DMS153 treated with DMSO at 0.1 percent for 48 hours (cell line): ENCODE results near the gene STX17.
"Not testable (repeated sequence)": the region's sequence is repeated elsewhere in the genome, so short reads cannot be mapped to it uniquely, and the experiment has no call there.

Experiments
- DNase-seq: peaks from one replicate; lab custom pipeline; 2025; ENCODE audit not compliant: unreplicated experiment; lab: John Stamatoyannopoulos, UW

STX17 gene

GRCh38 chr9:99966716-99967115 lies 60.3 kb downstream of the STX17 start:
- no peak for DNase-seq

- DNase-seq = no peak
These were observed 61.0 kb downstream of the STX17 start for GRCh38 chr9:99967457-99967856.

- DNase-seq = no peak
These were observed 64.0 kb downstream of the STX17 start for GRCh38 chr9:99970481-99970880.

GRCh38 chr9:99971410-99971809 lies 65.0 kb downstream of the STX17 start:
- no peak for DNase-seq

GRCh38 chr9:99973455-99973854 lies 67.0 kb downstream of the STX17 start:
- DNase-seq = no peak

GRCh38 chr9:99977033-99977792 lies 70.8 kb downstream of the STX17 start:
- no peak for DNase-seq

GRCh38 chr9:99978221-99978620 lies 71.8 kb downstream of the STX17 start:
- DNase-seq = no peak

GRCh38 chr9:99980598-99980997 lies 74.1 kb downstream of the STX17 start:
- DNase-seq = no peak

- DNase-seq = no peak
These were observed 80.2 kb downstream of the STX17 start for GRCh38 chr9:99986642-99987041.

GRCh38 chr9:99990508-99990907 lies 84.1 kb downstream of the STX17 start:
- not testable (repeated sequence) for DNase-seq

- DNase-seq = no peak
These were observed 91.8 kb downstream of the STX17 start for GRCh38 chr9:99998266-99998665.

GRCh38 chr9:99998866-99999265 lies 92.4 kb downstream of the STX17 start:
- DNase-seq = no peak

- DNase-seq = no peak
These were observed 93.3 kb downstream of the STX17 start for GRCh38 chr9:99999797-100000196.

GRCh38 chr9:100011062-100011681 lies 104.7 kb downstream of the STX17 start:
- DNase-seq = no peak

GRCh38 chr9:100012279-100012678 lies 105.8 kb downstream of the STX17 start:
- no peak for DNase-seq

GRCh38 chr9:100013573-100013972 lies 107.1 kb downstream of the STX17 start:
- DNase-seq = no peak

- DNase-seq = no peak
These were observed 108.4 kb downstream of the STX17 start for GRCh38 chr9:100014846-100015245.

- no peak for DNase-seq
These were observed 113.1 kb downstream of the STX17 start for GRCh38 chr9:100019541-100019940.
